DMS153 treated with DMSO at 0.1 percent for 48 hours (cell line): ENCODE results near the gene CABLES2.
"Not testable (repeated sequence)": the region's sequence is repeated elsewhere in the genome, so short reads cannot be mapped to it uniquely, and the experiment has no call there.

Experiments used
- DNase-seq: peaks from one replicate; lab custom pipeline; 2025; ENCODE audit not compliant: unreplicated experiment; lab: John Stamatoyannopoulos, UW

Gene CABLES2

GRCh38 chr20:62390317-62391164 is 16.5 kb downstream of the CABLES2 start:
- DNase-seq, result no peak

GRCh38 chr20:62389601-62390087 is 17.4 kb downstream of the CABLES2 start:
- no peak for DNase-seq

GRCh38 chr20:62388839-62389600 is 18.1 kb downstream of the CABLES2 start:
- DNase-seq, result no peak

- no peak for DNase-seq
Measured at GRCh38 chr20:62387933-62388635, 19.0 kb downstream of the CABLES2 start.

- DNase-seq, result no peak
Measured at GRCh38 chr20:62387219-62387913, 19.7 kb downstream of the CABLES2 start.

GRCh38 chr20:62386383-62387218 is 20.5 kb downstream of the CABLES2 start, which contains the start of gene RPS21:
Gene RPS21 (plus strand): TSS chr20:62387103. CDS start chr20:62387339, 236 bp downstream.
- DNase-seq, result peak; percentile 91

GRCh38 chr20:62382306-62383198 is 24.5 kb downstream of the CABLES2 start:
- DNase-seq, result peak; percentile 62

- no peak for DNase-seq
Measured at GRCh38 chr20:62381842-62382241, 25.2 kb downstream of the CABLES2 start.

GRCh38 chr20:62381202-62381797 is 25.8 kb downstream of the CABLES2 start:
- no peak for DNase-seq

GRCh38 chr20:62378215-62378614 is 28.9 kb downstream of the CABLES2 start:
- DNase-seq, result no peak

GRCh38 chr20:62377615-62378178 is 29.4 kb downstream of the CABLES2 start:
- DNase-seq, result no peak

GRCh38 chr20:62377064-62377461 is 30.0 kb downstream of the CABLES2 start:
- DNase-seq, result no peak

- DNase-seq, result no peak
Measured at GRCh38 chr20:62376112-62377063, 30.7 kb downstream of the CABLES2 start.

- DNase-seq, result no peak
Measured at GRCh38 chr20:62374331-62375152, 32.5 kb downstream of the CABLES2 start.

GRCh38 chr20:62373631-62374179 is 33.4 kb downstream of the CABLES2 start:
- not testable (repeated sequence) for DNase-seq
